Measurements from ENCODE around the gene SH3BP5L. TPM values are rescaled to one million over a fixed set of nuclear protein-coding genes. Genes with fewer than 3 reads are reported as not detected.

SH3BP5L gene
- total and polyA plus RNA-seq, 2 of the 13 experiments (the other 11 are each of a cell fraction or from before 2014, with no cell fraction given): 10.3 to 14.9 TPM

DNA sequence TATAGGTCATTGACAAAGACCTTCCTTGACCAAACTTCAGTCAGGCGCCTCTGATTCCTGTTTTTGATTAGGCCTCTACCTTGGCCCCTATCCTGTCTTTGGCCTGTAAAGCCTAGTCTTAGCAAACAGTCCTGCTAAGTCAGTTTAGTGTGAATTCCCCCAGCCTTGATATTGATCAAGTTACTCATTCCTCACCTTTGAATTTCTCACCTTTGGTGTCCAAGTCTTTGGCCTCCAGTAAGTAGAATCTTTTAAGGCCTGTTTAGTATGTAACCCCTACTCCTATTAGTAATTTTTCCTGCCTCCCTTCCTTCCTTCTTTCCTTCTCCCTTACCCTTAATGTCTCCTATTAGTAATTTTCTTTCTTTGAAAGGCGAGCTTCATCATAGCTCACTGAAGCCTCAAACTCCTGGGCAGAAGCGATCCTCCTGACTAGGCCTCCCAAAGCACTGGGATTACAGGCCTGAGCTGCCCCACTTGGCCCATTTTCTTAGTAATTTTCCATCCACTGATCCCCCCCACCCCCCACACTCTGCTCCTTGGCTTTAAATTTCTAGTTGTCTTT is 46.2 kb upstream of the SH3BP5L start:
- CTCF ChIA-PET (ENCODE audit: low intra/inter-chr PET ratio, low total read pairs): no interaction called here
- FAIRE-seq (no peak), ATAC-seq (no peak), DNase-seq (ENCODE audit: low spot score) (no peak)
- Histone ChIP-seq H3K4me3 (replicated peaks in 1 of 3; ENCODE audit: insufficient read depth in 1 of 3, low read depth in 2 of 3, low read length in 3 of 3) (peak overlapping the region in 2 of 3 experiments; percentile 85 to 87; a peak in 5 of 6 replicates), H2AFZ (ENCODE audit: low read length) (no peak overlapping the region), H3K9me3 (ENCODE audit: low read length) (no peaks in the 10 kb centered on the region), H3K79me2 (ENCODE audit: insufficient read depth, low read length) (no peaks in the 10 kb centered on the region), H3K36me3 (replicated peaks in 1 of 2; ENCODE audit: control insufficient read depth in 1 of 2, insufficient read depth in 2 of 2, low read length in 2 of 2) (no peaks in the 10 kb centered on the region), H3K27ac (ENCODE audit: extremely low read length, insufficient read depth, low read length) (peak overlapping the region; percentile 95), H3K4me1 (ENCODE audit: insufficient read depth, low read length) (peaks cover 9% of the 10 kb centered on the region), H3K27me3 (ENCODE audit: control insufficient read depth in 1 of 2, insufficient read depth in 2 of 2, low read length in 2 of 2) (peaks cover 0 to 1% of the 10 kb centered on the region in 2 experiments; a peak in 2 of 5 replicates), H4K20me1 (ENCODE audit: insufficient read depth, low read length) (no peaks in the 10 kb centered on the region), H3K9ac (ENCODE audit: insufficient read depth, low read depth, low read length) (0 out of 2 replicates have a peak overlapping the region, but pooled peaks have one; percentile 89), H3K4me2 (ENCODE audit: low read depth, low read length) (peak overlapping the region; percentile 96)
- no TSS peak for BruUV-seq (replicated peaks)
- in situ Hi-C loops (cut with HindIII; ENCODE audit: extremely low pct_ligation_motif_present, low pct_unique_long_range_greater_than_20kb): no loop called here
- TF ChIP-seq SKIL (CRISPR knock-in tag; IDR thresholded peaks at IDR 0.05; ENCODE audit: borderline replicate concordance): no peak
- no peak for TF ChIP-seq KDM6A (CRISPR knock-in tag; IDR thresholded peaks at IDR 0.05; ENCODE audit: low read depth)
- TF ChIP-seq, protein P1, sequence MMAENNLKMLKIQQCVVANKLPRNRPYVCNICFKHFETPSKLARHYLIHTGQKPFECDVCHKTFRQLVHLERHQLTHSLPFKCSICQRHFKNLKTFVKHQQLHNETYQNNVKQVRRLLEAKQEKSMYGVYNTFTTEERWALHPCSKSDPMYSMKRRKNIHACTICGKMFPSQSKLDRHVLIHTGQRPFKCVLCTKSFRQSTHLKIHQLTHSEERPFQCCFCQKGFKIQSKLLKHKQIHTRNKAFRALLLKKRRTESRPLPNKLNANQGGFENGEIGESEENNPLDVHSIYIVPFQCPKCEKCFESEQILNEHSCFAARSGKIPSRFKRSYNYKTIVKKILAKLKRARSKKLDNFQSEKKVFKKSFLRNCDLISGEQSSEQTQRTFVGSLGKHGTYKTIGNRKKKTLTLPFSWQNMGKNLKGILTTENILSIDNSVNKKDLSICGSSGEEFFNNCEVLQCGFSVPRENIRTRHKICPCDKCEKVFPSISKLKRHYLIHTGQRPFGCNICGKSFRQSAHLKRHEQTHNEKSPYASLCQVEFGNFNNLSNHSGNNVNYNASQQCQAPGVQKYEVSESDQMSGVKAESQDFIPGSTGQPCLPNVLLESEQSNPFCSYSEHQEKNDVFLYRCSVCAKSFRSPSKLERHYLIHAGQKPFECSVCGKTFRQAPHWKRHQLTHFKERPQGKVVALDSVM (CRISPR knock-in tag; IDR thresholded peaks at IDR 0.05): peak; percentile 79
- intact Hi-C loops (cut with micrococcal nuclease; ENCODE audit: unreplicated experiment): loop anchor here (2.0 kb wide), 1 partner anchor 47 kb away; the partner anchor contains the start of gene SH3BP5L
- WGBS (ENCODE audit: low lambda C conversion rate): 90% methylated on average over 3 of the region's 3 CpGs
- POLR2A ChIA-PET: interaction anchor here (0.9 to 3.3 kb wide), 4 partner anchors 13 to 46 kb away, joined by 3 to 44 read pairs (median 22); partner anchors contain the start of genes SH3BP5L, ZNF672 and ZNF692
